HepG2 (cell line): ENCODE measurements around the gene BTG3. TPM values are rescaled to one million over a fixed set of nuclear protein-coding genes. Genes with fewer than 3 reads are reported as not detected.

Experiments used
- ATAC-seq: fragments of 200-7000 bp; cut with Tn5 transposase; 3 replicates; pipeline ENCODE4 v1.9.1; 2020; ENCODE audit warnings: mild to moderate bottlenecking, moderate library complexity
- BruUV-seq: library from RNA; stranded (reverse); fragments of 400-500 nt; replicated peaks from 2 replicates; lab custom pipeline; 2021; lab: Mats Ljungman, UMichigan
- CTCF ChIA-PET: fragments of 300-600 bp; formaldehyde crosslinking; extraction: SDS; loops from one replicate; lab custom pipeline; 2021; ENCODE audit warnings: low total read pairs, inconsistent platforms, low intra/inter-chr PET ratio; lab: Yijun Ruan, JAX
- POLR2A ChIA-PET: fragments of 350-600 bp; sonication (Branson Sonifier 250); formaldehyde crosslinking; loops from one replicate; lab custom pipeline; 2020; ENCODE audit warnings: antibody characterized with exemption, inconsistent platforms; lab: Yijun Ruan, JAX
- DNase-seq: peaks from one replicate; pipeline ENCODE4 v3.0.0-alpha.2; 2015; ENCODE audit warnings: low spot score
- FAIRE-seq: peaks from 3 replicates; lab custom pipeline; 2011; peaks lifted over from hg19 to GRCh38; lab: Jason Lieb, UNC
- H2AFZ ChIP-seq: one replicate; pipeline ENCODE4 v1.6.1; 2011; ENCODE audit warnings: low read length, inconsistent platforms
- H3K27ac ChIP-seq: fragments of 300-600 bp; 3 replicates; pipeline ENCODE4 v1.8.0; 2011; ENCODE audit warnings: mixed run types, mild to moderate bottlenecking, mixed read lengths, low read length, inconsistent platforms; ENCODE audit not compliant: insufficient read depth; ENCODE audit errors: extremely low read length
- H3K27me3 ChIP-seq, 2 experiments: fragments of 200-600 bp in 1 of 2; 2 replicates in 1 of 2; 3 replicates in 1 of 2; pipeline versions ENCODE4 v1.6.0 to v1.8.0; 2011; ENCODE audit warnings: low read length in 2 of 2, mild to moderate bottlenecking in 2 of 2, moderate library complexity in 2 of 2, inconsistent platforms in 1 of 2; ENCODE audit not compliant: insufficient read depth in 2 of 2, control insufficient read depth in 1 of 2
- H3K36me3 ChIP-seq, 2 experiments: fragments of 200-600 bp in 1 of 2; replicated peaks in 1 of 2; 2 replicates in 1 of 2; 3 replicates in 1 of 2; pipeline versions ENCODE4 v1.5.1 to v1.8.0; 2011; ENCODE audit warnings: low read length in 2 of 2, inconsistent platforms in 1 of 2; ENCODE audit not compliant: insufficient read depth in 2 of 2, control insufficient read depth in 1 of 2
- H3K4me1 ChIP-seq: 2 replicates; pipeline ENCODE4 v1.5.1; 2012; ENCODE audit warnings: low read length, inconsistent platforms; ENCODE audit not compliant: insufficient read depth
- H3K4me2 ChIP-seq: 2 replicates; pipeline ENCODE4 v1.6.0; 2011; ENCODE audit warnings: low read depth, low read length, inconsistent platforms
- H3K4me3 ChIP-seq, 3 experiments: fragments of 200-600 bp in 1 of 3; sonication (generic), shearing (Covaris generic) in 1 of 3; replicated peaks in 1 of 3; 2 replicates each; pipeline ENCODE4 v1.5.1; 2011 to 2016; ENCODE audit warnings: low read length in 3 of 3, inconsistent platforms in 2 of 3, low read depth in 2 of 3, mild to moderate bottlenecking in 2 of 3, control low read depth in 1 of 3, mixed read lengths in 1 of 3; ENCODE audit not compliant: insufficient read depth in 1 of 3
- H3K79me2 ChIP-seq: one replicate; pipeline ENCODE4 v1.6.1; 2011; ENCODE audit warnings: low read length, inconsistent platforms; ENCODE audit not compliant: insufficient read depth
- H3K9ac ChIP-seq: 2 replicates; pipeline ENCODE4 v1.6.0; 2011; ENCODE audit warnings: mild to moderate bottlenecking, low read depth, low read length, inconsistent platforms; ENCODE audit not compliant: insufficient read depth
- H3K9me3 ChIP-seq: 2 replicates; pipeline ENCODE4 v1.5.1; 2012; ENCODE audit warnings: mild to moderate bottlenecking, low read length
- H4K20me1 ChIP-seq: 2 replicates; pipeline ENCODE4 v1.6.0; 2011; ENCODE audit warnings: inconsistent platforms, mild to moderate bottlenecking, low read length, moderate library complexity; ENCODE audit not compliant: insufficient read depth
- ATF7 ChIP-seq, 2 experiments: fragments of 450-650 bp in 1 of 2; sonication (generic) in 1 of 2; formaldehyde crosslinking in 1 of 2; IDR thresholded peaks; 2 replicates each; pipeline versions ENCODE4 v1.4.0 to v1.6.1; 2016 to 2020; ENCODE audit warnings: antibody characterized with exemption in 1 of 2, mild to moderate bottlenecking in 1 of 2, missing genetic modification reagents in 1 of 2
- ATRX ChIP-seq: sonication (generic); formaldehyde crosslinking; IDR thresholded peaks from 2 replicates; pipeline ENCODE4 v1.4.0; 2020; ENCODE audit warnings: missing genetic modification reagents, borderline replicate concordance
- CREB1 ChIP-seq, 2 experiments: fragments of 450-650 bp in 1 of 2; IDR thresholded peaks; 2 replicates each; pipeline ENCODE4 v1.6.1; 2016 to 2017; ENCODE audit warnings: control low read depth in 1 of 2, mild to moderate bottlenecking in 1 of 2, missing compliant biosample characterization in 1 of 2, missing genetic modification characterization in 1 of 2
- ONECUT2 ChIP-seq: sonication (generic); formaldehyde crosslinking; IDR thresholded peaks from 2 replicates; pipeline ENCODE4 v1.4.0; 2020; ENCODE audit warnings: missing genetic modification reagents
- PREB ChIP-seq: sonication (generic); formaldehyde crosslinking; IDR thresholded peaks from 2 replicates; pipeline ENCODE4 v1.4.0; 2020; ENCODE audit warnings: missing genetic modification reagents
- TEAD2 ChIP-seq: sonication (generic); formaldehyde crosslinking; IDR thresholded peaks from 2 replicates; pipeline ENCODE4 v1.9.0; 2021; ENCODE audit warnings: missing genetic modification reagents
- THAP7 ChIP-seq: sonication (generic); formaldehyde crosslinking; IDR thresholded peaks from 2 replicates; pipeline ENCODE4 v1.8.1; 2023; ENCODE audit warnings: mild to moderate bottlenecking, missing genetic modification reagents
- ZNF703 ChIP-seq: sonication (generic); formaldehyde crosslinking; IDR thresholded peaks from 2 replicates; pipeline ENCODE4 v1.5.1; 2020; ENCODE audit warnings: missing genetic modification reagents, mild to moderate bottlenecking, moderate library complexity, borderline replicate concordance
- WGBS: methylation state at CpG from one replicate; pipeline ENCODE4 v1.1.6; 2017; ENCODE audit warnings: low lambda C conversion rate; 5-methylcytosine and 5-hydroxymethylcytosine counted together
- in situ Hi-C: cut with HindIII; loops from 2 replicates; pipeline ENCODE4 v1.10.0; 2017; ENCODE audit warnings: low pct_unique_long_range_greater_than_20kb; ENCODE audit not compliant: extremely low pct_ligation_motif_present
- intact Hi-C: fragments of 100-400 bp; cut with micrococcal nuclease; formaldehyde crosslinking; loops from one replicate; pipeline ENCODE4 v1.10.0; 2022; ENCODE audit not compliant: unreplicated experiment
- polyA plus RNA-seq, 8 experiments: library from polyadenylated mRNA; depleted of rRNA in 3 of 8; stranded (reverse) in 7 of 8; unstranded in 1 of 8; fragments of >200 nt; fragmentation: Illumina TruSeq in 4 of 8; extraction: Trizol in 4 of 8; gene quantifications; 2 replicates each; pipeline versions ENCODE4 v1.2.1 to v1.2.3, GENCODE V29; 2011 to 2016; ENCODE audit warnings: low read depth in 4 of 8, missing spikeins in 1 of 8, mixed read lengths in 1 of 8; ENCODE audit not compliant: insufficient read depth in 1 of 8
- total RNA-seq, 5 experiments: library from RNA; depleted of rRNA; stranded (reverse); fragments of >200 nt; fragmentation: Illumina TruSeq; extraction: Trizol; gene quantifications; 2 replicates each; pipeline ENCODE4 v1.2.3, GENCODE V29; 2016; ENCODE audit warnings: low read depth in 1 of 5

Gene BTG3
- total and polyA plus RNA-seq, 2 of the 13 experiments (the other 11 are each of a cell fraction or from before 2014, with no cell fraction given) = 13.9 to 27.4 TPM

GRCh38 chr21:17646790-17647189 lies 34.1 kb upstream of the BTG3 start:
- POLR2A ChIA-PET = no interaction called here
- WGBS = 4% methylated on average over 4 of the region's 4 CpGs

GRCh38 chr21:17644186-17644585 lies 31.5 kb upstream of the BTG3 start:
- no peaks in the 10 kb centered on the region for H4K20me1 ChIP-seq
- no peak overlapping the region for H3K9ac ChIP-seq
- no peak overlapping the region for H3K4me3 ChIP-seq
- in situ Hi-C loops = no loop called here
- H3K9me3 ChIP-seq = 0 out of 2 replicates have a peak, but pooled peaks cover 3% of the 10 kb centered on the region
- H3K79me2 ChIP-seq = no peaks in the 10 kb centered on the region
- intact Hi-C loops = no loop called here
- DNase-seq (no peak), FAIRE-seq (no peak), ATAC-seq (no peak)
- ChIA-PET POLR2A (no interaction called here), CTCF (no interaction called here)
- TF ChIP-seq ZNF703 (CRISPR knock-in tag) (no peak), THAP7 (CRISPR knock-in tag) (no peak), TEAD2 (no peak), ONECUT2 (CRISPR knock-in tag) (no peak), PREB (CRISPR knock-in tag) (no peak)
- no TSS peak for BruUV-seq
- no peak overlapping the region for H3K27ac ChIP-seq
- H3K27me3 ChIP-seq = no peaks in the 10 kb centered on the region
- H2AFZ ChIP-seq = no peak overlapping the region
- no peak overlapping the region for H3K4me2 ChIP-seq
- H3K4me1 ChIP-seq = no peaks in the 10 kb centered on the region
- no peaks in the 10 kb centered on the region for H3K36me3 ChIP-seq

More at GRCh38 chr21:17646790-17647189, 34.1 kb upstream of the BTG3 start:
- Histone ChIP-seq H3K27ac (no peak overlapping the region), H3K9ac (no peak overlapping the region), H2AFZ (no peak overlapping the region), H3K79me2 (no peaks in the 10 kb centered on the region), H3K4me1 (peaks cover 14% of the 10 kb centered on the region), H3K4me3 (no peak overlapping the region), H3K36me3 (no peaks in the 10 kb centered on the region), H3K27me3 (no peaks in the 10 kb centered on the region), H4K20me1 (no peaks in the 10 kb centered on the region), H3K9me3 (0 out of 2 replicates have a peak, but pooled peaks cover 3% of the 10 kb centered on the region), H3K4me2 (no peak overlapping the region)
- FAIRE-seq (no peak), DNase-seq (no peak), ATAC-seq (no peak)
- in situ Hi-C loops (no loop called here), intact Hi-C loops (no loop called here)
- CTCF ChIA-PET = no interaction called here
- TF ChIP-seq ATRX (CRISPR knock-in tag) (no peak), CREB1 (IDR thresholded peaks at IDR 0.05) (peak; percentile 75), CREB1 (CRISPR knock-in tag; IDR thresholded peaks at IDR 0.05) (no peak), ATF7 (IDR thresholded peaks at IDR 0.05) (peak; percentile 68; the same call in 1 of the 2 replicates), ATF7 (CRISPR knock-in tag; IDR thresholded peaks at IDR 0.05) (no peak)
- no TSS peak for BruUV-seq
